CD4-positive, alpha-beta T cell treated with Interleukin-12 subunit alpha and Interleukin-12 subunit beta, for 1 hour (primary cell): ENCODE measurements around the gene TCEA2.

Experiments
- DNase-seq: peaks from one replicate; pipeline ENCODE4 v3.0.0-alpha.2; 2020

The TCEA2 gene

DNA sequence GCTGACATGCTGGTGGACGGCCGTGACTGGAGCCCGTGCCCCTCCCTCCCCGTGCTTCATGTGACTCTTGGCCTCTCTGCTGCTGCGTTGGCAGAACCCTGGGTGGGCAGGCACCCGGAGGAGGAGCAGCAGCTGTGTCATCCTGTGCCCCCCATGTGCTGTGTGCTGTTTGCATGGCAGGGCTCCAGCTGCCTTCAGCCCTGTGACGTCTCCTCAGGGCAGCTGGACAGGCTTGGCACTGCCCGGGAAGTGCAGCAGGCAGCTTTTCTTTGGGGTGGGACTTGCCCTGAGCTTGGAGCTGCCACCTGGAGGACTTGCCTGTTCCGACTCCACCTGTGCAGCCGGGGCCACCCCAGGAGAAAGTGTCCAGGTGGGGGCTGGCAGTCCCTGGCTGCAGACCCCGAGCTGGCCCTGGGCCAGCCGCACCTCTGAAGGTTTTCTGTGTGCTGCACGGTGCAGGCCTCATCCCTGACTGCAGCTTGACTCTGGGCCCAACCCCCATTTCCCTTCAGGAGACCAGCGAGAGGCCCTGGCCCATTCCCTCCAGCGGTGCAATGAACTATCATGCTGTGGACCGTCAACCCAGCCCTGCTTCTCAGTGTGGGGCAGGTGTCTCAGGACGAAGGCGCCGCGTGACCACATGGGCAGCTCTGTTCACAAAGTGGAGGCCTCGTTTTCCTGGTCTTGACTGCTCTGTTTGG, 36.2 kb downstream of the TCEA2 start:
- no peak for DNase-seq

DNA sequence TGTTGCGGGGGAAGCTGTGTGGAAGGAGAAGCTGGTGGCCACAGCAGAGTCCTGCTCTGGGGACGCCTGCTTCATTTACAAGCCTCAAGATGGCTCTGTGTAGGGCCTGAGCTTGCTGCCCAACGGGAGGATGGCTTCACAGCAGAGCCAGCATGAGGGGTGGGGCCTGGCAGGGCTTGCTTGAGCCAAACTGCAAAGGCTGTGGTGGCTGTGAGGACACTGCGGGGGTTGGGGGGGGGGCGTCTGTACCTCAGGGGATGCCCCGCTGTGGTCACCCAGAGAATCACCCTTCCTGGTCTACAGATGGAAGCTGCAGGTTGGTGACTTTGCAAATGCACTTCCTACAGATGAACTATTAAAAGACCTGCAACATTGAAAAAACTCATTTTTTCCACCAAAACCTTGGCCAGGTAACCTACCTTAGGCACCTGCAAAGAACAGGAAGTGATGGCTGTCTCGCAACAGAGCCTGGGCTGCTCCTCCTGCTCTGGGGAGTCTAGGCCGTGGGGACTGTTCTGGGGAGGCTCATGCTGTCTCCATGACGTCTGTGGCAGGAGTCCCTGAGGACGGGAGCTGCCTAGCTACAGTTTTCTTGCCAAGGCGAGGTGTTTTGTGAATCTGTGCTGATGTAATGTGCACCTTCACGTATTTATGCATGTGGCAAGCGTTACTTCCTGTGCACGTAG, 37.0 kb downstream of the TCEA2 start:
- DNase-seq = peak; percentile 22

DNA sequence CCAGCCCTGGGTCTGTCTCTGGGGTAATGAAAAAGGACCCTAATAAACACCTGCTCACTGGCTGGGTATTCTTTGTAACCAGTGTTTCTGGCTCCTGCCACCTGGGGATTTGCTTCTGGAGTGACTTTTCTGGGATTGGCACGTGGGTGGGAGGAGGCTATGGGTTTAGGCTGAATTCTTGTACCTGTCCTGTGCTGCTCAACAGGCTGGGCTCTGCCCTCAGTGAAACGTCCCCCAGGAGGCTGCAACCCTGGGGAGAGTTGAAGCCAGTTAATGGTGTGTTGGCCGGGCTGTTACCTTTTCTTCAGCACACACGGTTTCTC, 37.5 kb downstream of the TCEA2 start:
- DNase-seq = no peak

DNA sequence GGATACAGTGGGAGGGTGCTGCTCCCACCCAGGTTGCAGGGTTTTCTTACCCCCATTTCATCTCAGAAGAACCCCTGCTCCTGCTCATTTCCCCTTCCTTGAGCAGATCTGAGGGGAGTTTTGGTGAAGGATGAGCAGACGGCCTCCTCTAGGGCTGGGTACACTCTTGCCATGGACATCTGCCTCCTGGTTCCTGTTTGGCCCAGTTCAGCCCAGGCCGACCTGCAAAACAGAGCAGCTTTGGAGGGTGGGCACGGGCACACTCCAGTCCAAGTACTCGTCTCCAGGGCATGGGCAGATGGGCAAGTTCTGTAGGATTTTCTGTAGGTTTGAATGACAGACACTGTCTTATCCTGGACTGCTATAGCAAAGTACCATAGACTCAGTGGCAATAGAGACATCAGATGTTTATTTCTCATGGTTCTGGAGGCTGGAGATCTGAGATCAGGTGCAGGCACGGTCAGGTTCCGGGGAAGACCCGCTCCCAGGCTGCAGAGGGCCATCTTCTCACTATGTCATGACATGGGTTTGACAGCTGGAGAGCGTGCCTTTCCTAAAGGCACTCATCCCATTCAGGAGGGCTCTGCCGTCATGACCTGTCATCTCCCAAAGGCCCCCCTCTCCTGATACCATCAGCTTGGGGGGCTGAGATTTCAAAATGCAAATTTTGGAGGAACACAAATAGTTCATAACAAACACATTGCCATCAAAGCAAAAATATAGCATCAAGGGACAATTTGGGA, 38.1 kb downstream of the TCEA2 start:
- no peak for DNase-seq

DNA sequence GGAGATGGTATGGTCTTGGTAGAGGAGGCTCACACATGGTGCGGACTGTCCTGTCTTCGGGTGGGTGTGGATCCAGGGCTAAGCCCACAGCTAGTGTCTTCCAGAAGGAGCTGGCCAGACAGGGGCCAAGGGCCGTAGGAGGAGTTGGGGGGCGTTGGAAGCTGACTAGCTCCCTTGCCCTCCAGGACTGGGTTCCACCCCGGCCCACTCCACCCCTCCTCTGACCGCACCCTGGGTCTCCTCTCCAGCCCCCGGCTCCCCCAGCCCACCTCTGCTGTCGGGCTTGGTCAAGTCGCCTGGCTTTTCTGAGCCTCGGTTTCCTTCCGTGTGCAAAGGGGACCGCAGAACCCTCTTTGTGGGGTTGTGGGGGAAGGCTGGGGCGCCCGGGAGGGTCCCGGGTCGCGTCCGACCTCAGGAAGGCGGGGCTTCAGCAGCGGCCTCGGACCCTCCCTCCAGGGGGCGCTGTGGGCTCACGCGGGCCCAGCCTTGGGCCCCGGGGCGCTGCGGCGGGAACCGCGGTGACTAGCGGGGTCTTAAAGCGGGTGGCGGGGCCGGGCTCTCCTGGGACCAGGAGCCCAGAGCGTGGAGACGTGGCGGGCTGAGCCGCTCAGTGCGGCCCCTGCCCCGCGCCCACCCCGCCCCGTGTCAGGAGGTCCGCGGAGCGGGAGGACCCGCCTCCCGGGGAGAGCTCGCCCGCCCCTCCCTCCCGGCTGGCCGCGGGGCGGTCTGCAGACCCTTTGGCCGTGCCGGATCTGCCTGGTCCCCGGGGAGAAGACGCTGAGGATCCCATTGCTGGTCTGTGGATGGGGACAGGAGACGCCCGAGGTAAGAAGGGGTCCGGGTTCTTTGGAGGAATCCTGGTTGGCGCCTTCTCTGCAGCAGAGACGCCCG, 39.0 kb downstream of the TCEA2 start:
- peak; percentile 68 for DNase-seq

DNA sequence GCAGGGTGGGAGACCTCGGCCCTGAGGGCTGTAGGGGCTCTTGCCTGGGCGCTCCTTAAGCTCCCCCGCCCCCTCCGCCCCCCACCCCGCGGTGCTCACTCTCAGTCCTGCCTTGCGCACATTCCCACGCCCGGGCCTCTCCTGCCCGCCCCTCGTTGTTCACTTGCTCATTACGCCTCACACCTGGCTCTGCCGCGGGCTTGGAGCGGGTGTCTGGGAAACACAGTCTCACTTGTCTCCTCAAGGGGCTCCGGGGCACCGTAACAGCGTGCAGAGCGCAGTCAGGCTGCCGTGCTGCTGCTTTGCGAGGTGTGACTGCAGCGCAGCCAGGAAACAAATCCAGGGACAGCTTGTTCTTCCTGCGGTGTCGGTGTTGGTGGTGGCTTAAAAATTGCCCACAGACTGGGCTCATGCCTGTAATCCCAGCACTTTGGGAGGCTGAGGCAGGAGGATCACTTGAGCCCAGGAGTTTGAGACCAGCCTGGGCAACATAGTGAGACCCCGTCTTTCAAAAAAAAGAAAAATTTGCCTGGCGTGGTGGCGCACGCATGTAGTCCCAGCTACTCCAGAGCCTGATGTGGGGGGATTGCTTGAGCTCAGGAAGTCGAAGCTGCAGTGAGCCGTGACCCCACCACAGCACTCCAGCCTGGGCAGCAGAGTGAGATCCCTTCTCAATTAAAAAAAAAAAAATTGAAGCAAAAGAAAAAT, 39.8 kb downstream of the TCEA2 start:
- no peak for DNase-seq

DNA sequence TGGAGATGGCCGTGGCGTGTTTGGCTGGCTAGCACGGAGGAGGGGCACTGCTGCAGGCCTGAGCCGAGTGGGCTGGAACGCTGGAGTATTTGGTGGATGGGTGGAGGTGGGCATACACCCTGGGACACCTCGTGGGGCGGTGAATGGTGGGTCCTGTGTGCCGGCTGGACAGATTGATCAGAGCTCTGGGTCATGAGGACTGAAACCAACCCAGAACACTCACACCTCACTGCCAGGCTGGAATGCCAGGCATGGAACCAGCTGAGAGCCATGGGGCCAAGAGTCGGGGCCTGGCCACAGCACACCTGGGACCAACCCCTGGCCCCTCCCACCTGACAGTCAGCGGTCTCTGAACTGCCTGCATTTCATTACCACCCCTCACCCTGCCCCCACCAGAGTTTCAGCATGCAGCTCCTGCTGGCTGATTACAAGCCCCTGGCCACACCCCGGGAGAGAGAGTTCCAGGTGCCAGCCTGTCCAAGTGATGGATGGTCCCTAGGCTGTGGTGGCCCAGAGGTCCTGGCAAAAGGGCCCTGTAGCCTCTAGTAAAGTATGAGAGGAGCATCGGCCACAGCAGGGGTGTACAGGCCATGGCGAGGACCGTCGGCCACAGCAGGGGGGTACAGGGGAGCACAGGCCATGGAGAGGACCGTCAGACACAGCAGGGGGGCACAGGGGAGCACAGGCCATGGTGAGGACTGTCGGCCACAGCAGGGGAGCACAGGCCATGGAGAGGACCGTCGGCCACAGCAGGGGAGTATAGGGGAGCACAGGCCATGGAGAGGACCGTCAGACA, 41.1 kb downstream of the TCEA2 start:
- DNase-seq = no peak

DNA sequence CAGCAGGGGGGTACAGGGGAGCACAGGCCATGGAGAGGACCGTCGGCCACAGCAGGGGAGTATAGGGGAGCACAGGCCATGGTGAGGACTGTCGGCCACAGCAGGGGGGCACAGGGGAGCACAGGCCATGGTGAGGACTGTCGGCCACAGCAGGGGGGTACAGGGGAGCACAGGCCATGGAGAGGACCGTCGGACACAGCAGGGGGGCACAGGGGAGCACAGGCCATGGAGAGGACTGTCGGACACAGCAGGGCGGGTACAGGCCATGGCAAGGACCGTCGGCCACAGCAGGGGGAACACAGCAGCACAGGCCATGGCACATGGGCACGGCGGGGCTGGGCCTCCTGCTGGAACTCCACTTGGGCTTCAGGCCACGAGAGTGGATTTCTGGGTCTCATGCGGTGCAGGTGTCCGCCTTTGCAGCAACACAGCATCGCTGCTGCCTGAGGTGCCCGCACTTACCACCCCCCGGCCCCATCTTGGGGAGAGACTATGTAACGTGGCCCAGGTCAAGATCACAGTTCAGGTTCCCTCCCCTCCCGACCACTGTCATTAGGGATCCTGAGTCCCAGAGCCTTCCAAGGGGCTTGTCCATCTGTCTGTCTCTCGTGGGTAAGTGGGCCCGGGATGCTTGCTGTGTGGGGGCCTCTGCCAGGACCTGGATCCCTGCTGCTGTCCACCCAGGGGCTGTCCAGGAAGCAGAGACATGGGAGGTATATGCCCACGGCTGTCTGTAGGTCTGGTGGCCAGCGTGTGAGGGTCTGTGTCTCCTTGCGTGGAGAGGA, 41.9 kb downstream of the TCEA2 start:
- DNase-seq = no peak

DNA sequence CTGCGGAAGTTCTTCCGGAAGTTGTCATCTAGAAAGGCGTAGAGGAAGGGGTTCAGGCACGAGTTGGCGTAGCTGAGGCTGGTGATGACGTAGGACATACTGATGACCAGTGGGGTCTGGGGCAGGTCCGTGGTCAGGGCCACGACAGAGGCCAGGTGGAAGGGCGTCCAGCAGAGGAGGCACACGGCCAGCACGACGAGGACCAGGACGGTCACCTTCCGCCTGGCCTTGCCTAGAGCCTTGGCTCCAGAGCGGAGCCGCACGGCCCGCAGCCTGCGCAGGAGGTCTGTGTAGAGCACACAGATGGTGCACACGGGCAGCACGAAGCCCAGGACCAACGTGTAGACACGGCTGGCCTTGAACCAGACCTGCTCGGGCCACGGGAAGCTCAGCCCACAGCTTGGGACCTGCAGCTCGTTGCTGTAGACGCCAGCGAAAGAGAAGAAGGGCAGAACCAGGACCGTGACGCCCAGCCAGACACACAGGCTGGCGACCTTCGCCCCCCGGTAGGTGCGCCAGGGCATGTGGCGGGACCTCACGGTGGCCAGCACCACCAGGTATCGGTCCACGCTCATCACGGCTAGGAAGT, 42.9 kb downstream of the TCEA2 start:
- no peak for DNase-seq

DNA sequence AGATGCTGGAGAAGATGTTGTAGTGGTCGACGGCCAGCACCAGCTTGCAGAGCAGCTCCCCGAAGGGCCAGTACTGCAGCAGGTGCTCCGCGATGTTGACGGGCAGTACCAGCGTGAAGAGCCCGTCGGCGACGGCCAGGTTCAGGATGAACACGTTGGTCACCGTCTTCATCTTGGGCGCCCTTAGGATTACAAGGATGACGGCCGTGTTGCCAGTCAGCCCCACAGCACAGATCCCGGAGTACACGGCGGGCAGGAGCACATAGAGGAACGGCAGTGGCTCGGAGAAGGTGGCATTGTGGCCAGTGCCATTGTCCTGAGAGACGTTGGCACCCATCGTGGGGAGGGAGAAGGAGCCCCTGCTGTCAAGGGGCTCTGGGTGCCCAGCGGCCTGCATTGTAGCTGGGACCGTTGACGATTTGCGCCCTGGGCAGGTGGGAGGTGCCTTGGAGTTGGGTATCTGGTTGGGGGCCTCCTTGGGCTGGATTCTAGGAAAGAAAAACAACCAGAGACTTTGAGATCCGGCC, 43.5 kb downstream of the TCEA2 start:
- no peak for DNase-seq

DNA sequence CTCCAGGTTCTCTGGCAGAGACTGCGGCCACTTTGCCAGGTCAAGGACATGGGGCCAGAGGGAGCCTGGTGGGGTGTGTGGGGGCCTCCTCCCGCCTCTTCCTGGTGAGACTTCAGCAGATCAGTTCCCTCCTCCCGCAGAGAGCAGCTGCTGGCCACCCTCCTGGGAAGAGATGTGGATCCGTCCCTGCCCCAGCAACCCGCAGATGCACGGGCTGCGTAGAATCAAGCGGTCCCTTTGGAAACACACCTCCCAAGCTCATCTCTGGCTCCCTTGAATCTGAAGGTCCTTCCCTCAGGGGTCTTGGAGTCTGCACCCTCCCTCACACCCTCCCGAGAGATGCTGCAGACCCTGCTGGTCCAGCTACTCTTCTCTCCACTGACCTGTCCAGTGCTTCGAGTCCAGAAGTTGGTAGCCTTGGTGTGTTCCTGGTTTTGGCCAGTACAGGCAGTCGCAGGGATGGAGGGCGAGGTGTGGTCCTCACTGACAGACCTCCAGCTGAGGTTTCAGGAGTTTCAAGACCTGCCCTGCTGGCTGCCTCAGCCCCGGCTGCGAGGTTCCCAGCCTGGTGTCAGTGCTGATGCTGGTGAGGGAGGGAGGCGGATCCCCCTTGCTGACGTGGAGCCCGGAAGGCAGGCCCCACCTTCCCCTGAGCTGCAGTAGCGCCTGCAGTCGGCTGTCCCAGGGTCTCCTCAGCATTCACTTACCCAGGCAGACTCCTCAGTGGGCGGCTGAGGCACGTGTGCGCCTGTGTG, 44.2 kb downstream of the TCEA2 start, which contains the start of gene NPBWR2:
Gene NPBWR2 (minus strand): TSS at position 585 of the 755 bp plus-strand sequence. CDS start 734 bp downstream, outside the sequence.
- peak; percentile 20 for DNase-seq

DNA sequence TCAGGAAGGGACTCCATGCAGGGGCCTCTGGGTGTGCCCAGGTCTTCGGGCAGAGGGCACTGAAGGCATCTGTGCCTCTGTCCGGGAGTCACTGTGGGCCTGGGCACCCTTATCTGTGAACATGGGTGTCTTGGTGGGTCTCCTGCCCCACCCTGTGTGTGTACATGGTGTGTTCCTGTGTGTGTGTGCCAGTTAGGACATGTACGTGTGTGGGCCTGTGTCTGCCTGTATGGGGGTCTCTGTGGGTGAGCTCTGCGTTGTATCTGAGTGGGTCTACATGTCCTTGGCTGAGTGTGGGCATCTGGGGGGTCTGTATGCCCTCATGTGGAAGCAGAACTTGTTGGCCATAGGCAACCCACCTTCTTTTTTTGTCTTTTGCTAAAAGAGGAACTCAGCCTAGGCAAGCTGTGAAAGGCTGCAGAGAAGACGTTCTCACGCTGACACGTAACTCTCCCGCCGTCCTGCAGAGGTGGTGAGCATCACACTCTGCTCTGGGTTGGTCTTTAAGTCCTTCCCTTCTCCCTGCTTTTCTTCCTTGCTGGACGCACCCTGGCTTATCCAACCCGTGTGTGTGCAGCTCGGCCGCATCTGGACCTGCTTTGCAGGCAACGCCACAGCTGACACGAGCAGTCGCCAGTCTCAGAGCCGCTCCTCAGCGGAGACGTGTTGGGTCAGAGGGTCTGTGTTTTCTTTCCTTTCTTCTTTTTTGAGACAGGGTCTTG, 44.9 kb downstream of the TCEA2 start:
- DNase-seq = no peak

DNA sequence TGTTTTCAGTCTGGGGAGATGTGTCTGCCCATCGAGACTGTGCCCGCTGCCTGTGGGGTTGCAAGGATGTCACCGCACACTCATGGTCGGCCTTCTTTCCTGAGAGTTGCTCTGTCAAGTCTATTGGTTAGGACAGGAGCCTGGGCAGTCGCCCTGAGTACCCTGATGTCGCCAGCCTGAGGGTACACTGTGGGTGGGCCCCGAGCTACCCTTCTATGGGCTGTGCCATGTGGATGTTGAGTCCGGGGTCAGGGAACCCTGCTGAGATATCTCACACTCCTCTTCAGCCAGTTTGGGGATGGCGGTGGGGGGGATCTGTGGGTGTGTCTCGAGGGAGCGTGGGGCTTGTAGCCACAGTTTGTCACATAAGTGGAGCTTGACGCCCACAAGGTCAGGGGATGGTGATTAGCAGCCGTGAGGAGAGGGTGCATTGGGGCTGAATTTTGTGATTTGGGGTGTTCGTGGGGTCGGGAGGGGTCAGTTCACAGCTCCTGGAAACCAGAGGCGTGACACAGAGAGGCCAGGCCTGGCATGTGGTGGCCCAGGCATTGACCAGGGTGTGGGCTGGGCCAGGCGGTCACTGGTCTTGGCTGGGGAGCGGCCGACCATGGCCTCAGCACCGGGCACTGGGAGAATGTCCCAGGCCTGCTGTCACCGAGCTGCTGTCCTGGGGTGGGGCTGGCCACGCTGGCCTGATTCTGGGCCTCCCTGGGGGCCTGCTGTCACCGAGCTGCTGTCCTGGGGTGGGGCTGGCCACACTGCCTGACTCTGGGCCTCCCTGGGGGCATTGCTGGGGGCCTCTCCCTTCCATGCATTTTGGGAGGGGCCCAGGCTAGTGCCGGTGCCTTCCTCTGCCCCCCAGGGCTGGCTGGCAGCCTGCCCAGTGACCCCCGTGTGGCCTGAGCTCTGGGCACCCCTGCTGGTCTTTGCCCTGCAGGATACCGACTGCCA, 46.0 kb downstream of the TCEA2 start:
- no peak for DNase-seq

DNA sequence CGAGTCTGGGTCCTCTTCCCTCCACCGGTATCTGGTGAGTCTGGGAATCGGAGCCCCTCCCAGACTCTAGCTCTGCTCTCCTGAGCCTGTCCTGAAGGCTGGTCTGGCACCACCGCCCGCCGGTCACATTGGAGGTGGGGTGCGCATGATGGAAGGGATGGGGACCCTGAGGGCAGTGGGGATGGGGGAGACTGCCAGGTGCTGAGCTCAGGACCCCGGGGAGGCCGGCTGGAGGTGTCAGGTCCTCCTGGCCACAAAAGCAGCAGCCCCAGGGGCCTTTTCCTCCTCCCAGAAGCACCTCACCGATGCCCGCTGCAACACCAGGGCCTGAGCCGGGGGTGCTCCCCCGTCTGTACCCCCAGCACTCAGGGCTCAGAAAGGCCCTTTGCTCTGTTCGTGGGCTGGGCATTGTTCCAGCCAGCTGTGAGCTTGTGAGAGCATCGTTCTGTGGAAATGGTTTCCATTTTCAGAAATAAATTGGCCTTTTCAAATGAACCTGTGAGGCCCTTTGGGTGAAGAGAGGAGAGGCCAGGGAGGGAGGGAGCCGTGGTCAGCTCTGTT, 46.9 kb downstream of the TCEA2 start:
- no peak for DNase-seq

DNA sequence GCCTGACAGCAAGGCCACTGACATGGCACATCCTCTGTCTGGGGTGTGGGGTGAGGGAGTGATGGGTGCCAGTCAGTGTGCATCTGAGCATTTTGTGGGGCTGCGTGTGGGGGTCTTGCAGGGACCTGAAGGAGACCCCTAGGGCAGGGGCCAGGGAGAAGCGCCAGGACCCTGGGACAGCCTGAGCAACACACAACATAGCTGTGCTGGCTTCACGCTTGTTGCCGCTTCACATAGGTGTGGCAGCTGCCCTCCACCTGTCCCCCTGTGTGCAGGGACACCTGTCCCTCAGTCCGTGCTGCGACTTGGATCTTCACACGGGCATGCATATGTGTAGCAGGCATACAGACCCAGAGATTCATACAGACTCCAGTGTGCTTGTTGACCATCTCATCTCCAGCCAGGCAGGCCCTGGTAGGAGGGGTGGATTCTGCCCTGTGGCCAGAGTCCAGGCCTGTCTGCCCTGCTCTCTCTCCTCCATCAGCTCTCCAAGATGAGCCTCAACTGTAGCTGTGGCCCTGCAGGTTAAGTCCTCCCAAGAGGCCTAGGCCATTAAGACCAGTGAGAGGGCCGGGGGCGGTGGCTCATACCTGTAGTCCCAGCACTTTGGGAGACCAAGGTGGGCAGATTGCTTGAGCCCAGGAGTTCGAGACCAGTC, 47.5 kb downstream of the TCEA2 start:
- DNase-seq = no peak
